AG04449 (cell line): ENCODE results near the gene PLEKHO2.

Experiments used
- CTCF ChIA-PET: fragments of 350-600 bp; formaldehyde crosslinking; extraction: SDS; loops from one replicate; lab custom pipeline; 2021; ENCODE audit warnings: antibody characterized with exemption; lab: Yijun Ruan, JAX
- POLR2A ChIA-PET: fragments of 400-600, 350-600 bp; formaldehyde crosslinking; extraction: SDS; loops from one replicate; lab custom pipeline; 2020; ENCODE audit warnings: antibody characterized with exemption, inconsistent platforms; lab: Yijun Ruan, JAX
- DNase-seq: peaks from one replicate; pipeline ENCODE4 v3.0.0-alpha.2; 2010; ENCODE audit warnings: low read depth, low spot score
- H3K4me3 ChIP-seq: 2 replicates; pipeline ENCODE4 v1.5.1; 2011; ENCODE audit warnings: low read depth, mild to moderate bottlenecking, control low read depth, low read length
- TF ChIP-seq, protein P1 (sequence below): IDR thresholded peaks from one replicate; pipeline ENCODE4 v1.5.1; 2011; ENCODE audit warnings: mild to moderate bottlenecking, moderate library complexity, low read length, control low read depth, inconsistent platforms; ENCODE audit not compliant: insufficient read depth; ENCODE audit errors: missing control alignments

PLEKHO2 gene

DNA sequence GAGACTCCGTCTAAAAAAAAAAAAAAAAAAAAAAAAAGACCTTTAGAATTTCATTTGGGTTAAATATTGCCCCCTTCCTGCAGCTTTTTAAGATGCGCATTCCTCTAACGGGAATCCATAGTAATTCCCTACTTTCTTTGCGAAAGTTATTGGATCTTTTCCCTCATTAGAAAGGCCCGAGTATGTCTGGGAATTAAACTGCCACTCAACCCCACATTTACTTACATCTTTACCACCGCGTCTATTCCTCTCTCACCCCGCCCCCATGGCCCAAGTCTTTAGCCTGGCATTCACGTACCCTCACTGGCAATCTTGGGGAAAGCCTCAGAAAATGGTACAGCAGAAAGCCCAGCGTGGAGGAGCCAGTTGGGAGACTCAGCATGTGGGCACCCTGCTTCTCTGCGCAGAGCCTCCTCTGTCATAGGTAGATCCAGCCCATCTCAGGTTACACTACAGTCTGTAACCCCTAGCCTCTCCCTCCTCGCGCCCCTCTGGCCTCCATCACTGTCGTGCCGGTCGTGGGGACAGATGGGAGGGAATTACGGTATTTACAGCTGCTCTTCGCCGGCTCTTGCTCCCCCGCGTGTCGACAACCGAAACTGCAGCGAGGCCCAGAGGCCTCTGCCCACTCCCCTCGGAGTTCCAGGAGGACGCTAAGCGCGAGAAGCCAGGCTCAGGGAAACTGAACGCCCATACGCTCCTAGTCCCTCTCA is 63.6 kb downstream of the PLEKHO2 start:
- TF ChIP-seq, protein P1, sequence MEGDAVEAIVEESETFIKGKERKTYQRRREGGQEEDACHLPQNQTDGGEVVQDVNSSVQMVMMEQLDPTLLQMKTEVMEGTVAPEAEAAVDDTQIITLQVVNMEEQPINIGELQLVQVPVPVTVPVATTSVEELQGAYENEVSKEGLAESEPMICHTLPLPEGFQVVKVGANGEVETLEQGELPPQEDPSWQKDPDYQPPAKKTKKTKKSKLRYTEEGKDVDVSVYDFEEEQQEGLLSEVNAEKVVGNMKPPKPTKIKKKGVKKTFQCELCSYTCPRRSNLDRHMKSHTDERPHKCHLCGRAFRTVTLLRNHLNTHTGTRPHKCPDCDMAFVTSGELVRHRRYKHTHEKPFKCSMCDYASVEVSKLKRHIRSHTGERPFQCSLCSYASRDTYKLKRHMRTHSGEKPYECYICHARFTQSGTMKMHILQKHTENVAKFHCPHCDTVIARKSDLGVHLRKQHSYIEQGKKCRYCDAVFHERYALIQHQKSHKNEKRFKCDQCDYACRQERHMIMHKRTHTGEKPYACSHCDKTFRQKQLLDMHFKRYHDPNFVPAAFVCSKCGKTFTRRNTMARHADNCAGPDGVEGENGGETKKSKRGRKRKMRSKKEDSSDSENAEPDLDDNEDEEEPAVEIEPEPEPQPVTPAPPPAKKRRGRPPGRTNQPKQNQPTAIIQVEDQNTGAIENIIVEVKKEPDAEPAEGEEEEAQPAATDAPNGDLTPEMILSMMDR = peak; percentile 90
- peak overlapping the region; percentile 43 for H3K4me3 ChIP-seq
- POLR2A ChIA-PET = interaction anchor here (0.5 kb wide), 1 partner anchor 60 kb away, joined by 4 read pairs; no protein-coding TSS in a partner anchor
- DNase-seq = no peak
- CTCF ChIA-PET = interaction anchor here (0.7 to 6.0 kb wide), 22 partner anchors 10 to 214 kb away, joined by 3 to 58 read pairs (median 4); no protein-coding TSS in a partner anchor

DNA sequence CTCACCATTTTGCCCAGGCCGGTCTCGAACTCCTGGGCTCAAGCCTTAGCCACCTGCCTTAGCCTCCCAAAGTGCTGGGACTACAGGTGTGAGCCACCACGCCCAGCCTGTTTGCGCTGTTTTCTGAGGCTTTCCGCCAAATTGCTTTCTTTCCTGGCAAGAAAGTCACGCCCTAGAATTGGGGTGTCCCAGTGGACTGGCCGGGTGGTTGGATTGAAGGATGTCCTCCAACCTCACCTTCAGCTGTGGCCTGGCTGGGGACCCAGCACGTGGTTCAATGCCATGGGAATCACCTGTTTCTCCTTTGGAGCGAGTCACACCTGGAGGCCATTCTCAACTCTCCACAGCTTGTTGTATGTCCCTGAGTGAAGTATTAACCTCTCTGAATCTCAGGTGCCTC is 64.2 kb downstream of the PLEKHO2 start:
- POLR2A ChIA-PET = no interaction called here

DNA sequence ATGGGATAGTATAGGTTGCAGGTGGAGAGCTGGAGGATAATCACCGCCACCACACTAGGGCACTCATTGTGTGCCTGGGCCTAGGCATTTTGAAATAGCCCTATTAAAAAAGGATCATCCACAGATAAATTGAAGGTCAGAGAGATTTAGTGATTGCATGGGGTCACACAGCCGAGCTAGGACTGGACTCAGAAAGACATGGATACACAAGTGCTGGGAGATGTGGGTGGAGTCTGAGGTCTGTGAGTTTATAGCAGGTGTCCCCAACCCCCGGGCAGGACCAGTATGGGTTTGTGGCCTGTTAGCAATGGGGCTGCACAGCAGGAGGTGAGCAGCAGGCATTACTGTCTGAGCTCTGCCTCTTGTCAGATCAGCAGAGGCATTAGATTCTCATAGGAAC is 64.7 kb downstream of the PLEKHO2 start:
- POLR2A ChIA-PET = no interaction called here
- no peak for DNase-seq
- no peak overlapping the region for H3K4me3 ChIP-seq
- CTCF ChIA-PET = interaction anchor here (0.5 to 6.0 kb wide), 14 partner anchors 9 to 178 kb away, joined by 3 to 58 read pairs (median 10); no protein-coding TSS in a partner anchor
- TF ChIP-seq, protein P1 = no peak

More for the DNA sequence above, 64.2 kb downstream of the PLEKHO2 start:
- TF ChIP-seq, protein P1 = no peak
- no peak overlapping the region for H3K4me3 ChIP-seq
- CTCF ChIA-PET = interaction anchor here (0.7 to 6.0 kb wide), 18 partner anchors 8 to 215 kb away, joined by 3 to 58 read pairs (median 6); no protein-coding TSS in a partner anchor
- no peak for DNase-seq

DNA sequence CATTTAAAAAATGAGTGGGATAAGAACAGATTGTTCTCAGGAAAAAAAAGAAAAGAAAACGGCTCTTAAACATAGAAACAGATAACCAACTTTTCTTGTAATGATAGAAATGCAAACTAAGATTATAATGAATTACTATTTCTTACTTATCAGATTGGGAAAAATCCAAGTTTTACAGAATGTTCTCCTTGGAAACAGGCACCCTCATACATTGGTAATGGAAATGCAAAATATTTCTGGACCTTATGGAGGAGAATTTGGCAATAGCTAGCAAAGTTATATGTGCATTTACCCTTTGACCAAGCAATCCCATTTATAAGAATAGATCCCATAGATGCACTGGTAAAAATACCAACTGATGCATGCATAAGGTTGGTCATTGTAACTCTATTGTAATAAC is 66.3 kb downstream of the PLEKHO2 start:
- no peak for DNase-seq
- POLR2A ChIA-PET = no interaction called here
- no peak overlapping the region for H3K4me3 ChIP-seq
- CTCF ChIA-PET = interaction anchor here (1.0 to 6.0 kb wide), 8 partner anchors 13 to 180 kb away, joined by 3 to 58 read pairs (median 15); no protein-coding TSS in a partner anchor
- TF ChIP-seq, protein P1 = no peak

DNA sequence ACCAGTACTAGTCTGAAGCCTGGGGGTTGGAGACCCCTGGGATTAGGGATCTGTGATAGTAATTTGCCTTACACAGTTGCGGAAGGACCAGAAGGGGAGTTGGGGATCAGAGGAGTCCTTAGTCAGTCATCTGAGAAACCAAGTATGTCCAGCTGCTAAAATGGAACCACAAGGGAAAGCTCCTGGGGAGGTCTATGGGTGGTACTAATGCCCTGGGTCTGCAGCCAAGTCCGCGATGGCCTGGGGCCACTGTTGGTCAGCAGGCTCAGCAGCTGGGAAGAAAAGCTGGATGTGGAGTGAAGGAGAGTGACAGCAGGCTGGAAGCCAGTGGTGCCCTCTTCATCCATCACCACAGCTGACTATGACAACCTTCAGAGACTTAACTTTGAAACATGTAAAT is 67.8 kb downstream of the PLEKHO2 start:
- no peak overlapping the region for H3K4me3 ChIP-seq
- DNase-seq = no peak
- ChIA-PET CTCF (interaction anchor here (1.0 to 2.1 kb wide), 2 partner anchors 12 to 178 kb away, joined by 3 to 7 read pairs; no protein-coding TSS in a partner anchor), POLR2A (no interaction called here)
- TF ChIP-seq, protein P1 = no peak
